IPS-20b (cell line): ENCODE results near the gene TCERG1L.

ENCODE experiments used
- H3K27ac ChIP-seq: one replicate; pipeline ENCODE4 v1.5.1; 2013; ENCODE audit warnings: low read length
- H3K27me3 ChIP-seq: 2 replicates; pipeline ENCODE4 v1.6.1; 2013; ENCODE audit warnings: mild to moderate bottlenecking, low read length, inconsistent platforms; ENCODE audit not compliant: insufficient read depth
- H3K36me3 ChIP-seq: 2 replicates; pipeline ENCODE4 v1.6.1; 2013; ENCODE audit warnings: low read depth, mild to moderate bottlenecking, inconsistent platforms, low read length, moderate library complexity; ENCODE audit not compliant: insufficient read depth
- H3K4me1 ChIP-seq: 2 replicates; pipeline ENCODE4 v1.6.1; 2013; ENCODE audit warnings: mild to moderate bottlenecking, control low read depth, inconsistent platforms, low read length, moderate library complexity; ENCODE audit not compliant: insufficient read depth
- H3K4me3 ChIP-seq: 2 replicates; pipeline ENCODE4 v1.5.1; 2013; ENCODE audit warnings: mild to moderate bottlenecking, low read length, inconsistent platforms
- H3K9ac ChIP-seq: 2 replicates; pipeline ENCODE4 v1.6.1; 2013; ENCODE audit warnings: low read depth, mild to moderate bottlenecking, inconsistent platforms, low read length, moderate library complexity
- H3K9me3 ChIP-seq: 2 replicates; pipeline ENCODE4 v1.6.1; 2013; ENCODE audit warnings: mild to moderate bottlenecking, low read depth, low read length, inconsistent platforms; ENCODE audit not compliant: insufficient read depth

The TCERG1L gene

GRCh38 chr10:131267814-131268095, 43.8 kb downstream of the TCERG1L start:
- H3K27me3 ChIP-seq: no peaks in the 10 kb centered on the region
- H3K4me1 ChIP-seq: no peaks in the 10 kb centered on the region
- H3K9ac ChIP-seq: no peak overlapping the region
- no peaks in the 10 kb centered on the region for H3K36me3 ChIP-seq
- no peak overlapping the region for H3K27ac ChIP-seq
- no peaks in the 10 kb centered on the region for H3K9me3 ChIP-seq
- no peak overlapping the region for H3K4me3 ChIP-seq

- Histone ChIP-seq H3K9me3 (no peaks in the 10 kb centered on the region), H3K4me1 (no peaks in the 10 kb centered on the region), H3K9ac (no peak overlapping the region), H3K4me3 (no peak overlapping the region), H3K36me3 (no peaks in the 10 kb centered on the region), H3K27me3 (no peaks in the 10 kb centered on the region), H3K27ac (no peak overlapping the region)
These were observed 44.3 kb downstream of the TCERG1L start for GRCh38 chr10:131266936-131267813.

GRCh38 chr10:131264110-131264788, 47.3 kb downstream of the TCERG1L start:
- H3K36me3 ChIP-seq: no peaks in the 10 kb centered on the region
- no peak overlapping the region for H3K9ac ChIP-seq
- no peaks in the 10 kb centered on the region for H3K9me3 ChIP-seq
- H3K27me3 ChIP-seq: no peaks in the 10 kb centered on the region
- H3K4me1 ChIP-seq: no peaks in the 10 kb centered on the region
- H3K27ac ChIP-seq: no peak overlapping the region
- no peak overlapping the region for H3K4me3 ChIP-seq

- H3K4me3 ChIP-seq: no peak overlapping the region
- H3K27ac ChIP-seq: no peak overlapping the region
- no peaks in the 10 kb centered on the region for H3K9me3 ChIP-seq
- no peaks in the 10 kb centered on the region for H3K36me3 ChIP-seq
- no peaks in the 10 kb centered on the region for H3K27me3 ChIP-seq
- H3K9ac ChIP-seq: no peak overlapping the region
- H3K4me1 ChIP-seq: no peaks in the 10 kb centered on the region
These were observed 49.5 kb downstream of the TCERG1L start for GRCh38 chr10:131261890-131262475.

GRCh38 chr10:131260452-131261211, 50.9 kb downstream of the TCERG1L start:
- Histone ChIP-seq H3K27me3 (no peaks in the 10 kb centered on the region), H3K4me1 (no peaks in the 10 kb centered on the region), H3K27ac (no peak overlapping the region), H3K36me3 (no peaks in the 10 kb centered on the region), H3K9ac (no peak overlapping the region), H3K4me3 (no peak overlapping the region), H3K9me3 (no peaks in the 10 kb centered on the region)

GRCh38 chr10:131260031-131260430, 51.5 kb downstream of the TCERG1L start:
- no peaks in the 10 kb centered on the region for H3K4me1 ChIP-seq
- no peak overlapping the region for H3K9ac ChIP-seq
- no peak overlapping the region for H3K4me3 ChIP-seq
- H3K36me3 ChIP-seq: no peaks in the 10 kb centered on the region
- no peaks in the 10 kb centered on the region for H3K27me3 ChIP-seq
- no peak overlapping the region for H3K27ac ChIP-seq
- no peaks in the 10 kb centered on the region for H3K9me3 ChIP-seq

- H3K36me3 ChIP-seq: no peaks in the 10 kb centered on the region
These were observed 52.0 kb downstream of the TCERG1L start for GRCh38 chr10:131259535-131259934.

GRCh38 chr10:131258256-131258655, 53.3 kb downstream of the TCERG1L start:
- no peaks in the 10 kb centered on the region for H3K9me3 ChIP-seq
- no peak overlapping the region for H3K27ac ChIP-seq
- no peaks in the 10 kb centered on the region for H3K4me1 ChIP-seq
- H3K36me3 ChIP-seq: no peaks in the 10 kb centered on the region
- no peak overlapping the region for H3K4me3 ChIP-seq
- no peak overlapping the region for H3K9ac ChIP-seq
- H3K27me3 ChIP-seq: no peaks in the 10 kb centered on the region

More at GRCh38 chr10:131259535-131259934, 52.0 kb downstream of the TCERG1L start:
- Histone ChIP-seq H3K27me3 (no peaks in the 10 kb centered on the region), H3K4me1 (no peaks in the 10 kb centered on the region), H3K27ac (no peak overlapping the region), H3K4me3 (no peak overlapping the region), H3K9ac (no peak overlapping the region), H3K9me3 (no peaks in the 10 kb centered on the region)

GRCh38 chr10:131257027-131257426, 54.5 kb downstream of the TCERG1L start:
- no peak overlapping the region for H3K9ac ChIP-seq
- H3K36me3 ChIP-seq: no peaks in the 10 kb centered on the region
- H3K4me3 ChIP-seq: no peak overlapping the region
- no peaks in the 10 kb centered on the region for H3K4me1 ChIP-seq
- H3K9me3 ChIP-seq: no peaks in the 10 kb centered on the region
- H3K27ac ChIP-seq: no peak overlapping the region
- H3K27me3 ChIP-seq: no peaks in the 10 kb centered on the region

- no peaks in the 10 kb centered on the region for H3K9me3 ChIP-seq
- H3K27me3 ChIP-seq: no peaks in the 10 kb centered on the region
- H3K36me3 ChIP-seq: no peaks in the 10 kb centered on the region
- H3K4me3 ChIP-seq: no peak overlapping the region
- no peak overlapping the region for H3K9ac ChIP-seq
- no peak overlapping the region for H3K27ac ChIP-seq
- no peaks in the 10 kb centered on the region for H3K4me1 ChIP-seq
These were observed 56.7 kb downstream of the TCERG1L start for GRCh38 chr10:131254859-131255252.

GRCh38 chr10:131253931-131254858, 57.3 kb downstream of the TCERG1L start:
- H3K27ac ChIP-seq: no peak overlapping the region

More at GRCh38 chr10:131253931-131254858, 57.3 kb downstream of the TCERG1L start:
- H3K9ac ChIP-seq: no peak overlapping the region
- no peak overlapping the region for H3K4me3 ChIP-seq
- H3K36me3 ChIP-seq: no peaks in the 10 kb centered on the region
- H3K4me1 ChIP-seq: no peaks in the 10 kb centered on the region; the same call in 1 of the 2 replicates
- no peaks in the 10 kb centered on the region for H3K27me3 ChIP-seq
- H3K9me3 ChIP-seq: no peaks in the 10 kb centered on the region
